GM12891 (cell line): Measurements from ENCODE around the gene ADCY1.

Experiments used
- DNase-seq: peaks from one replicate; pipeline ENCODE4 v3.0.0; 2011; ENCODE audit warnings: low spot score; ENCODE audit not compliant: insufficient read length
- FAIRE-seq: peaks from 2 replicates; lab custom pipeline; 2011; peaks lifted over from hg19 to GRCh38; lab: Jason Lieb, UNC
- PAX5 ChIP-seq: IDR thresholded peaks from 2 replicates; pipeline ENCODE4 v1.6.1; 2011; ENCODE audit warnings: low read length, moderate library complexity, mild to moderate bottlenecking; ENCODE audit not compliant: insufficient read depth, severe bottlenecking
- POLR2A ChIP-seq: IDR thresholded peaks from 2 replicates; pipeline ENCODE4 v1.6.1; 2011; ENCODE audit warnings: low read depth, low read length, control low read depth
- POLR2AphosphoS5 ChIP-seq: IDR thresholded peaks from 2 replicates; pipeline ENCODE4 v1.6.1; 2011; ENCODE audit warnings: low read depth, low read length, control low read depth
- POU2F2 ChIP-seq: IDR thresholded peaks from 2 replicates; pipeline ENCODE4 v1.6.1; 2011; ENCODE audit warnings: low read depth, mild to moderate bottlenecking, control low read depth, low read length, moderate library complexity
- SPI1 ChIP-seq: IDR thresholded peaks from 2 replicates; pipeline ENCODE4 v1.6.1; 2011; ENCODE audit warnings: low read depth, low read length, control low read depth
- TAF1 ChIP-seq: IDR thresholded peaks from 2 replicates; pipeline ENCODE4 v1.6.1; 2011; ENCODE audit warnings: low read depth, low read length, control low read depth

ADCY1 gene

DNA sequence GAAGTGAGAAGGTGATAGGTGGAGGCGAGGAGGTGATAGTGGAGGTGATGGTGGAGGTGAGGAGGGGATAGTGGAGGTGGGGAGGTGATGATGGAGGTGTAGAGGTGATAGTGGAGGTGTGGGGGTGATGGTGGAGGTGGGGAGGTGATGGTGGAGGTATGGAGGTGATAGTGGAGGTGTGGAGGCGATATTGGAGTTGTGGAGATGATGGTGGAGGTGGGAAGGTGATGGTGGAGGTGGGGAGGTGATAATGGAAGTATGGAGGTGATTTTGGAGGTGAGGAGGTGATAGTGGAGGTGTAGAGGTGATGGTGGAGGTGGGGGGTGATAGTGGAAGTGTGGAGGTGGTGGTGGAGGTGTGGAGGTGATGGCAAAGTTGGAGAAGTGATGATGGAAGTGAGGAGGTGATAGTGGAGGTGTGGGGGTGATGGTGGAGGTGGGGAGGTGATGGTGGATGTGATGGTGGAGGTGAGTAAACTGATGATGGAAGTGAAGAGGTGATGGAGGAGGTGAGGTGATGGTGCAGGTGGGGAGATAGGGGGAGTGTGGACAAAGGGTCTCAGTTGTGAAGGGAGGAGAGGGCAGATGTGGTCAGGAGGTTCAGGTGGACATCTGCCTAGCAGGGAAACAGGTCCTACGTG, 36.6 kb downstream of the ADCY1 start:
- no peak for TF ChIP-seq SPI1
- TF ChIP-seq POU2F2, result no peak
- TF ChIP-seq POLR2A, result no peak
- no peak for TF ChIP-seq TAF1
- no peak for TF ChIP-seq PAX5
- TF ChIP-seq POLR2AphosphoS5, result no peak
- FAIRE-seq, result peak; percentile 51
- no peak for DNase-seq

DNA sequence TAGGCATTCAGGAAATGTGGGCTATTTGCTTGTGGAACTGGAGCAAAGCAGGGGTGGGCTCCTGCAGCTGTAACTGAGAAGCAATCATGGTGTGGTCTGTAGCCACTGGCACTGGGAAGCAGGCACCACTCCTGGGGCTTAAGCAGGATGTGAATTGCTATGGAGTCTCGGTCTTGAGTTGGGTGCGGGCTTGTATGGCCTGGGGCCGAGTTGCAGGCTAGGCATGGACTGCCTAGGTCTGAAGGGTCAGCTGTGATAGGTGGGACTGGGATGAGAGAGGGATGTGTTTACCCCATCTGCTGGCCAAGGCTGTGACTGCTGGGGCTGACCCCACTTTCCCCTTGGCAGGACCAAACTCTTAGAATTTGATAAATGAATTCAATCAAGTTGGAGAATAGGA, 43.0 kb downstream of the ADCY1 start:
- TF ChIP-seq POU2F2 (no peak), SPI1 (no peak), POLR2A (no peak), TAF1 (no peak), POLR2AphosphoS5 (no peak), PAX5 (no peak)
- no peak for DNase-seq
- no peak for FAIRE-seq

GRCh38 chr7:45622058-45622457, 47.9 kb downstream of the ADCY1 start:
- DNase-seq (no peak), FAIRE-seq (no peak)
- TF ChIP-seq SPI1 (no peak), POLR2AphosphoS5 (no peak), POU2F2 (no peak), TAF1 (no peak), PAX5 (no peak), POLR2A (no peak)

- DNase-seq (no peak), FAIRE-seq (no peak)
- TF ChIP-seq POLR2A (no peak), POLR2AphosphoS5 (no peak), SPI1 (no peak), TAF1 (no peak), PAX5 (no peak), POU2F2 (no peak)
Observed at GRCh38 chr7:45623157-45623556, 49.0 kb downstream of the ADCY1 start.

GRCh38 chr7:45623740-45624391, 49.7 kb downstream of the ADCY1 start:
- FAIRE-seq, result no peak
- no peak for DNase-seq
- no peak for TF ChIP-seq POLR2AphosphoS5
- no peak for TF ChIP-seq POLR2A
- TF ChIP-seq POU2F2, result no peak
- TF ChIP-seq TAF1, result no peak
- no peak for TF ChIP-seq PAX5
- no peak for TF ChIP-seq SPI1

GRCh38 chr7:45624392-45624760, 50.2 kb downstream of the ADCY1 start:
- no peak for DNase-seq
- TF ChIP-seq PAX5, result no peak
- TF ChIP-seq TAF1, result no peak
- TF ChIP-seq POU2F2, result no peak
- no peak for TF ChIP-seq POLR2AphosphoS5
- TF ChIP-seq POLR2A, result no peak
- no peak for FAIRE-seq

GRCh38 chr7:45625067-45625466, 50.9 kb downstream of the ADCY1 start:
- FAIRE-seq (no peak), DNase-seq (no peak)
- TF ChIP-seq POLR2A, result no peak
- TF ChIP-seq SPI1, result no peak
- TF ChIP-seq POU2F2, result no peak
- no peak for TF ChIP-seq POLR2AphosphoS5
- TF ChIP-seq PAX5, result no peak
- no peak for TF ChIP-seq TAF1

DNA sequence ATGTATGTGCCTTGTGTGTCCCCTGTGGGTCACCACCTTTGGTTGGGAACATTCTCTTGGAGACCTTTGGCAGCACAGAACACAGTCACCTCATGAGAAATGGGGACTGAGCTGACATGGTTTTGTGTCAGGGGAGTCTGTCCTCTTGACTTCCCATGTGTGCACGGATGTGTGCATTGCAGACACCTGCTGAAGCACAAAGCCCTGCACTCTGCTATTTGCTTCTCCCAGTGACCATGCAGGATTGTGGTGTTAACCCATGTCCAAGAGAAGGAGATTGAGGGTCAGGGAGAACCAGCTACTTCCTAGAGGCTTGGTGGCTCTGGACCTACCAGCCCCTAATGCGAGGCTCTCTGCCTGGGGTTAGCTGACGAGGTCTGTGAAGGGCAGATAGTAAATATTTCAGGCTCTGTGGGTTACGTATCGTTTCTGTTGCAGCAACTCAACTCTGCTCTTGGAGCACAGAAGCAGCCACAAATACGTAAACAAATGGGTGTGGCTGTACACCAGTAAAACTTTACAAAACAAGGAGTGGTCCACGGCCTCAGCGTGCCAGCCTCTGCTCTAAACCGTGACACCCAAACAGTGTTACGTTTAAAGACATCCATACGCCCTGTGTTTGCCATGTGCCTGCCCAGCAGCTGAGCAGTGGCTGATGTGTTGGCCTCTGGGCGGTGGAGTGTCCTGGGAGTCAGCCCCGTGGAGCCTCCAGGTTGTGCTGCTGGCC, 51.7 kb downstream of the ADCY1 start:
- TF ChIP-seq POLR2A (no peak), PAX5 (no peak), TAF1 (no peak), SPI1 (no peak)
- FAIRE-seq, result no peak

More for the DNA sequence above, 51.7 kb downstream of the ADCY1 start:
- no peak for DNase-seq
